Activated CD4-positive, alpha-beta T cell treated with anti-CD3 and anti-CD28 coated beads for 1 hour (primary cell): ENCODE measurements around the gene LRP10.
A peak's percentile ranks its signal among the peaks of the same experiment; 100 is the strongest.
"Not testable (repeated sequence)": the region's sequence is repeated elsewhere in the genome, so short reads cannot be mapped to it uniquely, and the experiment has no call there.

Experiments used
- DNase-seq: peaks from one replicate; pipeline ENCODE4 v3.0.0-alpha.2; 2020

Gene LRP10

DNA sequence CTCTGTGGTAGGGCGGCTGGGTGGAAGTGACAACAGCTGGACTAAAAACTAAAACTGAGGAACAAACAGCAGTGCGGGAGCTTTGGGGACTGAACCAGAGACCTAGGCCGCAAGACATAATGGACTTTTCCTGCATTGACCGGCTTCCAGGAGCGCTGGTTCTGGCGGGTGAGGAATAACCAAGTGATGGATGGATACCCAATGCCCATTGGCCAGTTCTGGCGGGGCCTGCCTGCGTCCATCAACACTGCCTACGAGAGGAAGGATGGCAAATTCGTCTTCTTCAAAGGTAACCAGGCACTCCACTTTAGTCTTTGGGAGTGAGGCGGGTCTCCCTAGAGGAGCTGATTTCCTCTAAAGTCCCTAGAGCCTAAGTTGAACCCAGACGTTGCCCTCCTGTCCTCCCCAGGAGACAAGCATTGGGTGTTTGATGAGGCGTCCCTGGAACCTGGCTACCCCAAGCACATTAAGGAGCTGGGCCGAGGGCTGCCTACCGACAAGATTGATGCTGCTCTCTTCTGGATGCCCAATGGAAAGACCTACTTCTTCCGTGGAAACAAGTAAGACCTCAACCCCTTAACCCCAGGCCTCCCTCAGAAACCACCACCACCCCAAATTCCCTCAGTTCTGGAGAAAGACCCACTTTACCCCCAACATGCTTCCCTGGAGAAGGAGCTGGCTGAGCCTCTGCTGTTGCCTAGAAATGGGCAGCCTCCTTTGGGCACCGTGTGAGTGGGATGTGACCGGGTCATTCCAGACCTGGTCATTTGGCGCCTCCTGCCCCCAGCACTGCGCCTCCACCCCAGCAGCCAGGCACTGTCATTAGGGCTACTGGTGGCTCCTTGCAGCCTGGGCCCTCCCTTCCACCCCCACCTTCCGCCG is 27.1 kb upstream of the LRP10 start:
- DNase-seq, result no peak

DNA sequence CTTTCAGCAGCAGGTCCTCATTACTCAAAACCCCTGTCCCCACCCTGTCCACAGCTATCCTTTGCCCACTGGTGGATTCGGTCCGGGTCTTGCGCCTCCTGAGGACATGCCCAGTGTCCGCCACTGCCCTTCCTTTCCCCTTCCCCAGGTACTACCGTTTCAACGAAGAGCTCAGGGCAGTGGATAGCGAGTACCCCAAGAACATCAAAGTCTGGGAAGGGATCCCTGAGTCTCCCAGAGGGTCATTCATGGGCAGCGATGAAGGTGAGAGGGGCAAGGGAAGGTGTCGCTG is 26.5 kb upstream of the LRP10 start:
- DNase-seq, result no peak

DNA sequence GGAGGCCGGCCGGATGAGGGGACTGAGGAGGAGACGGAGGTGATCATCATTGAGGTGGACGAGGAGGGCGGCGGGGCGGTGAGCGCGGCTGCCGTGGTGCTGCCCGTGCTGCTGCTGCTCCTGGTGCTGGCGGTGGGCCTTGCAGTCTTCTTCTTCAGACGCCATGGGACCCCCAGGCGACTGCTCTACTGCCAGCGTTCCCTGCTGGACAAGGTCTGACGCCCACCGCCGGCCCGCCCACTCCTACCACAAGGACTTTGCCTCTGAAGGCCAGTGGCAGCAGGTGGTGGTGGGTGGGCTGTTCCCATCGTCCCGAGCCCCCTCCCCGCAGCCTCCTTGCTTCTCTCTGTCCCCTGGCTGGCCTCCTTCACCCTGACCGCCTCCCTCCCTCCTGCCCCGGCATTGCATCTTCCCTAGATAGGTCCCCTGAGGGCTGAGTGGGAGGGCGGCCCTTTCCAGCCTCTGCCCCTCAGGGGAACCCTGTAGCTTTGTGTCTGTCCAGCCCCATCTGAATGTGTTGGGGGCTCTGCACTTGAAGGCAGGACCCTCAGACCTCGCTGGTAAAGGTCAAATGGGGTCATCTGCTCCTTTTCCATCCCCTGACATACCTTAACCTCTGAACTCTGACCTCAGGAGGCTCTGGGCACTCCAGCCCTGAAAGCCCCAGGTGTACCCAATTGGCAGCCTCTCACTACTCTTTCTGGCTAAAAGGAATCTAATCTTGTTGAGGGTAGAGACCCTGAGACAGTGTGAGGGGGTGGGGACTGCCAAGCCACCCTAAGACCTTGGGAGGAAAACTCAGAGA is 25.5 kb upstream of the LRP10 start:
- DNase-seq, result no peak

DNA sequence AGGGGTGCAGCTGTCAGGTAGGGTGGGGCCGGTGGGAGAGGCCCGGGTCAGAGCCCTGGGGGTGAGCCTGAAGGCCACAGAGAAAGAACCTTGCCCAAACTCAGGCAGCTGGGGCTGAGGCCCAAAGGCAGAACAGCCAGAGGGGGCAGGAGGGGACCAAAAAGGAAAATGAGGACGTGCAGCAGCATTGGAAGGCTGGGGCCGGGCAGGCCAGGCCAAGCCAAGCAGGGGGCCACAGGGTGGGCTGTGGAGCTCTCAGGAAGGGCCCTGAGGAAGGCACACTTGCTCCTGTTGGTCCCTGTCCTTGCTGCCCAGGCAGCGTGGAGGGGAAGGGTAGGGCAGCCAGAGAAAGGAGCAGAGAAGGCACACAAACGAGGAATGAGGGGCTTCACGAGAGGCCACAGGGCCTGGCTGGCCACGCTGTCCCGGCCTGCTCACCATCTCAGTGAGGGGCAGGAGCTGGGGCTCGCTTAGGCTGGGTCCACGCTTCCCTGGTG is 24.7 kb upstream of the LRP10 start:
- DNase-seq, result no peak

DNA sequence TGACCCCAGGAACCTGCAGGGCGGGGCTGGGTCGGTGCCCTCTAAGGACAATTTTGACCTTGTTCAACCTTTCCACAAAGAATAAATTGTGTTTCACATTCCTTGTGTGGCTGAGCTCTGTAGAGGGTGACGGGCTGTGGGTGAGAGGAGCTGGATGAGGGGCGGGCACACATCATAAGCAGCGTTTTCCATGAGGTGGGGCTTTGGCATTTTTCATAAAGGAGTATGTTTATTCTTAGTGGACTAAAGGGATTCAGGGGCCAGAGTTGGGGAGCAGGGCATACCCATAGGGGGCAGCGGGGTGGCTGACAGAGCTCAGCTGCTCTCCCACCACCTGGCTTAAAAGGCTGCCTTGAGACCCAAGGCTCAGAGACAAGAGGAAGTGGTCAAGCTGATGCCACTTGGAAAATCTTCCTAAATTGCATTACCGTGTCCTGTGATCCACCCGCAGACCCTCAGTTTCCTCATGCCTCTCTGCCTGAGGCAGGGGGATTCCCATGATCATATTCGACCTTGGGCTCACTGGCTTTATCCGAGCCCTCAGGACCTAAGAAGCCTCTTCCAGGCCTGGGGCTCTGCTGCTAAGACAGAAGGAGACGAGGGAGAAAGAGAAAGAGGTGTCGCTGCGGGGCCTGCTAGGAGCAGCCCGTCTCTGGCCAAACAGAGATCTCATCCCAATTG is 23.7 kb upstream of the LRP10 start:
- no peak for DNase-seq

DNA sequence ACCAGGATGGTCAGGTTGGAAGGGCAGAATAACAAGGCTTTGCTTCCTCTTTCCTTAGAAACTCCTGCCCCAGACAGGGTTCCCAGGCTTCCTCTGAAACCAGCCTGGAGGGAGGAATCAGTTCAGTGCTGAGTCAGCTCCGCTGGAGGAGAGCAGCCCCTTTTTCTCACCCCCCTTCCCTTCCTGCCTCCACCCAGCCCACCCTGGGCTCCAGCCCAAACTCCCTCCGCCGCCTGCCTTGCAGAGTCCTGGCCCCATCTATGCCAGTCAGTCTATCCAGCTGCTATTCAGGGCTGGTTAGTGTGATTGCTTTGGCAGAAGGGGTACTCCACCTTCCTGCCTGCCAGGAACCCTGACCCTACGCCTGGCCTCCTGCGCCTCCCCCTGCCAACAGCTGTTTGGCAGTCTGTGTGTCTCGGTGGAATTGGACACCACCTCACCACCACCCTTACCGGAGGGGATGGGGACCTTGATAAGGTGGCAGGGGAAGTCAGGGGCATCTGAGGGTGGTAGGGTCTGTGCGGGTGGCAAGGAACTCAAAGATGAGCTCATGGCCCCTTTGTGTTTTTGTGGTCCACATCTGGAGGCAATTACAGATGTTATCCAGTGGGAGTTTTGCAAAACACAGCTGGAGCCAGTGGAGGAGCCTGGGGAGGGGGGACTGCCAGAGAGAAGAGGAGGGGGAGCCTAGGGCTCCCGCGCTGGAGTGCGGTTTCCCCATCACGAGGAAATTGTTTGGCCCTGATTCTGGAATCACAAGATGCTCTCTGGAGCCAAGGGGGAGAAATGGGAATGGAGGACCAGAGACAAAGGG is 23.0 kb upstream of the LRP10 start:
- DNase-seq, result no peak

DNA sequence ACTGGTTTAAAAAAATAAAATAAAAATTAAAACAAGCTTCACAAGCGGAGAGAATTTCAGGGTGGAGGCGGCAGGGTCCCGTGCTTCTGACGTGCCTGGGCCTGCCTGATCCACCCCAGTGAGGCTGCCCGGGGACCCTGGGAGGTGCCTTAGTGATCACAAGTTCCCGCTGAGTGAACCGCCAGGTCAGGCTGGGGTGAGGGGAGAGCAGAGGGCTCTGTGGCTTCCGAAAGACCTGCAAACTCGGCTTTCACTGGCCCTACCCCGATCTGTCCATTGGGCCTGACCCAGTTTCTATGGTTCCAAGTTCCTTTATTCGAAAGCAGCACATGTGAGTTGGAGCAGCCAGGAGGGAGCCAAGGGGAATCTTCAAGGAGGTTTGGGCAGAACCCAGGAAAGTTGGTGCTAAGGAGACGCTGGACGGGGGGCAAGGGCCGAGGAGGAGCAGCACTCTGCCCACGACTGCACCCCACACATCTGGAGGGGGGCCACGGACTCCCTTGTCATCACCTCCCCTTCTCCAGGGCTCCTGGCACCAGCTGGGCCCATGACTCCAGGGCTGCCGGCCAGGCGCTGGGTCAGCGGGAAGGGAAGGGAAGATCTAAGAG is 22.2 kb upstream of the LRP10 start:
- no peak for DNase-seq

DNA sequence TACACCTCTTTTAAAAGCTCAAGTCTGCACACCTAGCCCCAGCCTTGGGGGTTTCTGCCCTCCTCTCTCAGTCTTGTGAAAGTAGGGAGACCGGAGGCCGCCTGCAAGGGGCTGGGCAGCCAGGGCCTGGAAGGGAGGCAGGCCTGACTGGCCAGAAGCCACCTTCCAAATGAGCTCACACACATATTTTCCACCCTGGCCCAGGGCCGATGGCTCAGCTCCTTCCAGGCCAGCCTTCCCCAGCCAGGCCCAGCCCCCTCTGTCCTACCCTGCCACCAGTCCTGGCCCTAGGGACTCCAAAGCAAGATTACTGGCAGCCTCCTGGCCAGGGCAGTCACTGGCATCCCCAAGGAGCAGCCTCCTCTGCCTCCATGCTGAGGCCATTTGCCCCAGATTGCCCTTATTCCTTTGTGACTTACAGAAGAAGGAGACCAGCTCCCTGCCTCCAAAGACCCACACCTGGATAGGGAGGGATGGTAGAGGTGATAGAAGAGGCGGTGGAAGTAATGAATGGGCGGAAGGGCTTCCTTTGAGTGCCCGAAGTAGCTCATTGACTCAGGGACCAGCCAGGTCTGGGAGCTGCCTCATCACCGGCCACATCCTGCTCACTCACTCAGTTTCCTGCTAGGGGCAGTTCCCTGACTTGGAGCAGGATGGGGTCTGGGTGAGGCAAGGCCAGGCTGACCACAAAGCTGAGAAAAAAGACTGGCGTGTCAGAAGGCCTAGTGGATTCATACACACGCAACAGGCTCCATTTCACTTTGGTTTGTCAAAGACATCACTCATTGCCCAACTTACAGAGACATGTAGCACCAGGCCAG is 20.4 kb upstream of the LRP10 start:
- no peak for DNase-seq

DNA sequence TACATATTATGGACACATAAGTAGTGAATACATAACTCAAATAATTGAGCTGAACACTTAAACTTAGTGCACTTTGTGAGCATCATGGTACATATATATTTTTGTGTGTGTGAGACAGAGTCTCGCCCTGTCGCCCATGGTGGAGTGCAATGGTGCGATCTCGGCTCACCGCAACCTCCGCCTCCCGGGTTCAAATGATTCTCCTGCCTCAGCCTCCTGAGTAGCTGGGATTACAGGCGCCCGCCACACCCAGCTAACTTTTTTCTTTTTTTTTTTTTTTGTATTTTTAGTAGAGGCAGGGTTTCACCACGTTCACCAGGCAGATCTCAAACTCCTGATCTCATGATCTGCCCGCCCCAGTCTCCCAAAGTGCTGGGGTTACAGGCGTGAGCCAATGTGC is 19.4 kb upstream of the LRP10 start:
- DNase-seq, result not testable (repeated sequence)

DNA sequence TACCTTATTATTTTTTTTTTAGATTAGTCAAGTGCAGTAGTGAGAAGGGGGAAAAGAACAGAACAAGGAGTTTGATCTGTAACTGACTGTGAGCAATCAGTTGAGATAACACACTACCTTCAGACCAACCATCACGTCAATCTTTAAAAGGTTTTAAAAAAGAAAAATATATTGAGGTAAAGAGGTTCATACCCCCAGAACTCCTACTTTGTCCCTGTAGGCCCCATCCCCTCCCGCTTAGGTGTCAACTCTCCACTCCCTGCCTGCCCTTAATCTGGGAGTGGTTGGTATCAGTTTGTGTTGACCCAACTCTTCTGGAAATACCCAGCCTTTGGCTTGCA is 19.0 kb upstream of the LRP10 start:
- no peak for DNase-seq

DNA sequence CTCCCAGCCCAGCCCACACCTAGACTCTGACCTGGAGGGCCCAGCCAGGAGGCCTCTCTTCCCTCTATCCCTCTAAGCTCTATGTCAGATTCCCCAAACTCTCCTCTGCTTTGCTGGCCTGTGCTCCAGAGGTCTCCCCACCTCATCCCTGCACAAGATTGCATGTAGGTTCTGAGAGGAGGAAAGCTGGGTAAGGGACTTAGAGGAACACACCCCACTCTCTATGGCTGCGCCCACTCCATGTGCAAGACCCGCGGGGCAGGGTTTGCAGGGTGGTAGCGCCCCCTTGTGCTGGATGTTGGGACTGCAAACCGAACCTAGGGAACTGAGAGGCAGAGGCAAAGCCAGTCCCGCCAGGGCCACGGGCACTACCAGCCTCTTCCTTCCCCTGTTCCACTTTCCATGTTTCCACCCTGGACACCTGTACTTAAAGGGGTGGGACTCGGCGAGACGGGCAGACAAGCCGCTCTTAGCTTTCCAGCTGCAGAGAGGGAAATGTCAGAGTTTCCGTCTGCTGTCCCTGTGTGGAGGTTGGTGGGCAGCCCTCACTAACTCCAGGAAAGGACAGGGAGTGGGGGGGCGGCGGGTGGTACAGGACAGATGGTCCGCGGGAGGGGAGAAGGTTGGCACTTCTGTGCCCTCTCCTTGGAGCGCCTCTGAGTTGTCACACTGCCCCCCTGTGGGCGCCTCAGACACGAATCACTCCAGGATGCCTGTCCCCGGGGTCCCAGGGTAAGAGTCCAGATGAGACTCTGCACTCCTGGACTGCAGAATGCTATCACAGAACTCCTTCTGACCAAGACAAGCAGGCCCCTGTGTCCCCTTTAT is 18.4 kb upstream of the LRP10 start:
- DNase-seq, result peak; percentile 82

DNA sequence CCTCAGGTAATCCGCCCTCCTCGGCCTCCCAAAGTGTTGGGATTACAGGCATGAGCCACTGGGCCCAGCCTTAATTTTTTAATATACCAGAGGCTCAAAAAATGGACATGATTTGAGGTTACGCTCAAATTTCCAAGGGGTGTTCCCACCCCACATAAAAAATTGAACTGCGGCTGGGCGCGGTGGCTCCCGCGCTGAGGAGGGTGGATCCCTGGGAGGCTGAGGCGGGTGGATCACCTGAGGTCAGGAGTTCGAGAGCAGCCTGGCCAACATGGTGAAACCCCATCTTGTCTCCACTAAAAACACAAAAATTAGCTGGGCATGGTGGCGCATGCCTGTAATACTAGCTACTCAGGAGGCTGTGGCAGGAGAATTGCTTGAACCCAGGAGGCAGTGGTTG is 17.2 kb upstream of the LRP10 start:
- DNase-seq, result not testable (repeated sequence)

DNA sequence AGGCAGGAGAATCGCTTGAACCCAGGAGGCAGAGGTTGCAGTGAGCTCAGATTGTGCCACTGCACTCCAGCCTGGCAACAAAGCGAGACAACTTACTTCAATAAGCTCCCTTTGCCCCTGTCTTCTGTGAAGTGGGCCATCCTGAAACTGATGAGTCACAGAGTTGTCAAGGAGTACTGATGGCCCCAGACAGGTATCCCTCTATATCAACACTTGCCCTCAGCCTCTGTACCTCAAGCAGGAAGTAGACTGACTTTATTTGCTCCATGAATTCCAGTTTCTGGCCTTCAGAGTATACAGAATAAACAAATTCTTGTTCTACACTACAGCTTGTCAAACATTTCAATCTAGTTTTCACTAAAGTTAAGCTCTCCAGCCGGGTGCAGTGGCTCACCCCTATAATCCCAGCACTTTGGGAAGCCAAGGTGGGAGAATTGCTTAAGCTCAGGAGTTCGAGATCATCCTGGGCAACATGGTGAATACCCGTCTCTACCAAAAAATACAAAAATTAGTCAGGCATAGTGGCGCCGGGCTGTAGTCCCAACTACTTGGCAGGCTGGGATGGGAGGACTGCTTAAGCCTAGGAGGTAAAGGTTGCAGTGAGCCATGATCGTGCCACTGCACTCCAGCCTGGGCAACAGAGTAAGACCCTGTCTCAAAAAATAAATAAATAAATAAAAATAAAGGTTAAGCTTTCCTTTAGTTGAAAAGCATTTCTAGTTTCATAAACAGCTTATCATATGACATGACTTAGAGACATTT is 16.4 kb upstream of the LRP10 start:
- DNase-seq, result no peak

DNA sequence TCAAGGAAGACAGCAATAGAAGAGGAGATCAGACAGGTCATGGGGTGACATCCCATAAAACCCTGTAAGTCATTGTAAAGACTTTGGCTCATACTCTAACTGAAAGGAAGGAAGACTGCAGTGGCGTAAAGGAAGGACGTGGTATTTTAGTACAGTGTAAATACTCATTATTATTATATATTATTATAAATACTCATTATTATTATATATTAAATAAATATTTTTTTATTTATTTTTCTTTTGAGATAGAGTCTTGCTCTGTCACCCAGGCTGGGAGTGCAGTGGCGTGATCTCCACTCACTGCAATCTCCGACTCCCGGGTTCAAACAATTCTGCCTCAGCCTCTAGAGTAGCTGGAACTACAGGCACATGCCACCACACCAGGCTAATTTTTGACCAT is 15.1 kb upstream of the LRP10 start:
- no peak for DNase-seq

DNA sequence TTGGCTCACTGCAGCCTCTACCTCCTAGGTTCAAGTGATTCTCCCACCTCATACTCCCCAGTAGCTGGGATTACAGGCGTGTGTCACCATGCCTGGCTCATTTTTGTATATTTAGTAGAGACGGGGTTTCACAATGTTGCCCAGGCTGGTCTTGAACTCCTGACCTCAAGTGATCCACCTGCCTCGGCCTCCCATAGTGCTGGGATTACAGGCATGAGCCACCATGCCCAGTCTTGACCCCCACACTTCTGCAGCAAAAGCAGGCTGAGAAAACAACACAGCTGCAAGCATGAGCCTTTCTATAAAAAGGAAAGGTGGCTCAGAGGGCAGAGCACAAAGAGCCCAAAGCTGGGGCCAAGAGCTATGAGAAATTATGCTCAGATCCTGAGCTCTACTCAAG is 11.2 kb upstream of the LRP10 start:
- DNase-seq, result not testable (repeated sequence)

DNA sequence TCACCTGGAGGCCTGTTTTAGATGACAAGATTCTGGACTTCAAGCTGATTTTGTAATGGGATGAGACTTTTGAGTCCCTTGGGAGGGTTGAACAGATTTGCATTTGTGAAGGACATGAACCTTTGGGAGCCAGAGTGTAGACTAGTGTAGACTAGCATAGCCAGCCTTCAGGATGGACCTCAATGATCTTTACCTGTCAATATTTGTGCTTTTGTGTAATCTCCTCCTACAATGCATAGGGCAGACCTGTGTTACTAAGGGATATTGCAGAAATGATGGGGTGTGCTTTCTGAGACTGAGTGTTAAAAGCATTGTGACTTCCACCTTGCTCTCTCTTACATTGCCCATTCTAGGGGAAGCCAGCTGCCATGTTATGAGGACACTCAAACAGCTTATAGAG is 9.9 kb upstream of the LRP10 start:
- no peak for DNase-seq

DNA sequence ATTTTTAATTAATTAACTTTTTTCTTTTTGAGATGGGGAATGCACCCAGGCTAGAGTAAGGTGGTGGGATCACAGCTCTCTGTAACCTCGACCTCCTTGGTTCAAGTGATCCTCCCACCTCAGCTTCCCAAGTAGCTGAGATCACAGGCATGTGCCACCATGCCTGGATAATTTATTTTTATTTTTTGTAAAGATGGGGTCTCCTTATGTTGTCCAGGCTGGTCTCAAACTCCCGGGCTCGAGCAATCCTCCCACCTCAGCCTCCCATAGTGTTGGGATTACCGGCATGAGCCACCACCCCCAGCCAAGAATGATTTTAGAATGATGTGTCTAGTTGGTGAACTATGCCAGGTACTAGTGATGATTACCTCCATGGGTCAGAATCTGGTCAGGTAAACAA is 6.6 kb upstream of the LRP10 start:
- DNase-seq, result no peak

DNA sequence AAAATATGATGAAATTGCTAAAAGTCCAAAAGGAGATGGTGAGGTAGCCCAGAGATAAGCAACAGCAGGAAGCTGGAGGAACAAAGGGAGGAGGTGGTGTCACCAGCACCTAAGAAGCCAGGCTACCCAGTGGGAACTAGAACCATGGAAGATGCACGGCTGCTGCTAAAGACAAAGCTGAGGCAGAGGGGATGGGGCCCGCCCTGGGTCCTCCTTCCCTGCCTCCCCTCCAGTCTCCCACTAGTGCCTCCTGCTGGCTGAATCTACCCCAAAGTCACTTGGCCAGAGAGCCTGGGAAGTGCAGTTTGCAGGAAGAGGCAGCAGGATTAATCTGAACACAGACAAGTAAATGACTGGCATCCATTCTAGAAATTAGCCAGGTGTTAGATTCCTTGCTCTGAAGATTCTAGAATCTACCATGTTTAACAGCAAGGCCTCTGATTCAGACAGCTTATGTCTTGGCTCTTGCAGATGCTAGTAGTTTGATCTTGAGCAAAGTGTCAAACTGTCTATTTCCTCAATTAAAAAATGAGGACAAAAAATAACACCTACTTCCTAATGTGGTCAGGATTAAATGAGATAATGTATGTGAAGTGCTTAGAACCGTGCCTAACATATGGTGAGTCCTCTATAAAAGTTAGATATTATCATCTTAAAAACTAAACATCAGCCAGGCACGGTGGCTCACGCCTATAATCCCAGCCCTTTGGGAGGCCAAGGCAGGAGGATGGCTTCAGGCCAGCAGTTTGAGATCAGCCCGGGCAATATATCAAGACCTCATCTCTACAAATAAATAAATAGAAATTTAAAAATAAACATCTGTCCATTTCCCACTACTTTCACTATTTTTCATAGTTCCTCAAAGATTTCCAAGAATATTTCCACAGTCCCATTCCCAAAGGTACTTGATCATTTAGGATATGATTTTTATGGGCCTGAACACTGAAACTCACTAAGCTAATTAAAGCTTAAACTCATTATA is 5.8 kb upstream of the LRP10 start:
- no peak for DNase-seq

DNA sequence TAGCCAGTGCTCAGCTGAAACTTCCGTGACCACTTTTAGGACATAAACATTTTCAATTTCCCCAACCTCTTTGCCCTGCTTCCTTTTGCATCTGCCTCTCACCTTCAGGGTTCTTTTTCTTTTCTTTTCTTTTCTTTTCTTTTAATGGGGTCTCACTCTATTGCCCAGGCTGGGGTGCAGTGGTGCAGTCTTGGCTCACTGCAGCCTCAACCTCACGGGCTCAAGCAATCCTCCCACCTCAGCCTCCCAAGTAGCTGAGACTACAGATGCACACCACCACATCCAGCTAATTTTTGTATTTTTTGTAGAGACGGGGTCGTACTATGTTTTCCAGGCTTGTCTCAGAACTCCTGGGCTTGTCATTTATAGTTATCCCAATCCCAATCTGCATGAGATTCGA is 4.7 kb upstream of the LRP10 start:
- no peak for DNase-seq
